KG1 (cell line): Measurements from ENCODE around the gene TMPRSS15.

Source experiments
- DNase-seq: peaks from one replicate; lab custom pipeline; 2025; lab: John Stamatoyannopoulos, UW

Gene TMPRSS15

GRCh38 chr21:18244671-18245463, 158.7 kb downstream of the TMPRSS15 start, which contains the start of gene CHODL:
TSS of gene CHODL (plus strand) at chr21:18244833. CDS start at chr21:18245224, 391 bp downstream.
- no peak for DNase-seq

GRCh38 chr21:18235545-18235944, 168.0 kb downstream of the TMPRSS15 start:
- DNase-seq: no peak

- no peak for DNase-seq
These were observed 175.4 kb downstream of the TMPRSS15 start for GRCh38 chr21:18228060-18228739.

- DNase-seq: no peak
These were observed 181.2 kb downstream of the TMPRSS15 start for GRCh38 chr21:18222346-18222745.

GRCh38 chr21:18220498-18220897, 183.1 kb downstream of the TMPRSS15 start:
- DNase-seq: no peak
